Pulmonary artery endothelial cell (primary cell): ENCODE results near the gene CAV3. TPM values are rescaled to one million over a fixed set of nuclear protein-coding genes. Genes with fewer than 3 reads are reported as not detected.
"Not testable (repeated sequence)": the region's sequence is repeated elsewhere in the genome, so short reads cannot be mapped to it uniquely, and the experiment has no call there.

Experiments
- DNase-seq: peaks from one replicate; pipeline ENCODE4 v3.0.0-alpha.2; 2011; ENCODE audit warnings: low read depth, low spot score
- total RNA-seq: library from RNA; depleted of rRNA; stranded (reverse); fragments of >200 nt; gene quantifications from 2 replicates; pipeline ENCODE4 v1.2.3, GENCODE V29; 2014

CAV3 gene
- total RNA-seq = not detected in 2 replicates

DNA sequence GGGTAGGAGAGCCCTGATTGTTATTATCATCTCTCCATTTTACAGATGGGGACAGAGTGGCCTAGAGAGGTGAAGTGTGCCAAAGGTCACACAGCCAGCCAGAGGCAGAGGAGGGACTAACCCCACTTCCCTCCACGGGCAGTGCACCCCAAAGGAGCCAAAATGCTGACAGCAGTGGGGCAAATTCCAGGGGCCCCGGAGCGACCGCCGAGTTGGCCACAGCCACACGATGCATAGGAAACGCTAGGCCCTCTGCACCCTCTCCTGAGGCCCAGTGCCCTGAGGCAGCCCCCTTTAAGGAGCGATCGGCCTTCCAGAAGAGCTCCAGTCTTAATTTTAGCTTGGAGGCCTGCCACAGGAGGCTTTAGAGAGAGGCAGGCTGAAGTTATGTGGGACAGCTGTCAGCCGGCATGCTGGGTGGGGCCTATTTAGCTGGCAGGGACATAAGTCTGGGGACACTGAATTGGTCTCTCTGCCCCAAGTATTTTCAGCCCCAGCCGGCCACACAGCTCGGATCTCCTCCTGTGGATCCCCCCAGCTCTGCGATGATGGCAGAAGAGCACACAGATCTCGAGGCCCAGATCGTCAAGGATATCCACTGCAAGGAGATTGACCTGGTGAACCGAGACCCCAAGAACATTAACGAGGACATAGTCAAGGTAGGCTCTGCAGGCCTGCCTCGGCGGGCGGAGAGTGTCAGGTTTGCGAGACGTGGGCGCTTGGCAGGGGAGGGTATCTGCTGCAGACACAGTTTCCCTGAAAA is at the start of gene CAV3:
CAV3 (plus strand) TSS at position 471 of the 763 bp plus-strand sequence; CDS start at position 546, 75 bp downstream.
- no peak for DNase-seq

DNA sequence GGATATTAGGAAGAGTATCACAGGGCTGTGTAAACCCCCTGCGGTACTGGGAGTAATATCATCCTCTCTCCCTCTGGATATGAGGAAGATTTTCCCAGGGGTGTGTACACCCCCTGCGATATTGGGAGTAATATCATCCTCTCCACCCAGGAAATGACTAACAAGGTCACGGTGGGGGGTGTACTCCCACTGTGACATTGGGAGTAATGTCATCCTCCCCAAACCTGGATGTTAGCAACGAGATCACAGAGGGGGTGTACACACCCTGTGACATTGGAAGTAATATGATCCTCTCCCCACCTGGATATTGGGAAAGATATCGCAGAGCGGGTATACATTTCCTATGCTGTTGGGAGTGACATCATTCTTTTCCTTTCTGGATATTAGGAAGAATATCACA is 48.6 kb upstream of the CAV3 start:
- not testable (repeated sequence) for DNase-seq

- DNase-seq = not testable (repeated sequence)
Observed at GRCh38 chr3:8691295-8691694, 42.3 kb upstream of the CAV3 start.

DNA sequence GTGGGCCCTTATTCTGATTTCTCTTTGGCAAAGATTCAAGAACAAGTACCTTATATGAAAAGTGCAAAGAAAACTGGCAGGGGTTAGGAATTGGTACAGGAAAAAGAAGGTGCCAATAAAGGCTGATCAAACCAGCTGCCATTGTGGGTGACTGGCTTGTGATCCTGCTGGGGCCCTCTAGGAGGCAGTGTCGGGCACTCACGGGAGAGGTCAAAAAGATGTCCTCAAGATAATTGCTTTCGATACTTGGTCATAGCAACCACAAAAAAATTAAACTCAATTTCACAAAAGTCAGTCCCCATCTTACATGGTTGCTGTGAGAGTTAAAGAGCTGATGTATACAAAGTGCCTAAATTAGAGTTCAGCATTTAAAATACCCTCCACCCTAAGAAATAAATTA is 31.0 kb upstream of the CAV3 start:
- no peak for DNase-seq

DNA sequence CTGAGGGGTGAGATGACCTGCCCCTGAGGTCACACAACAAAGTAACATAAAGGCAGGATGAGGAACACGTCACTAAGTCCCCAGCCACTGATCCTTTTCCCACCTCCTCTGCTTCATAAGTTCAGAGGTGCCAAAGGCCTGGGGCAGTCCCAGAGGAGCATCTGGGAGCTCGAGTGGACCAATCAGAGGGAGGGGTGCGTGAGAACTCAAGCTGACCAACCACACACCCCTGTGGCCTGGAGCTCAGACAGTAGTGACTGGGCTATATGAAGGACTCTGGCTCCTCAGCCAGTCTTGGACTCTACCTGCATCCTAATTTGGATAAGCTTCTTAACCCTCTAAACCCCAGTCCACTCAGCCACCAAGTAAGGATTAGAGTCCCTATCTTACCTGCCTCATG is 28.0 kb upstream of the CAV3 start:
- no peak for DNase-seq

- DNase-seq = no peak
Observed at GRCh38 chr3:8709287-8709686, 24.3 kb upstream of the CAV3 start.

GRCh38 chr3:8709801-8710507 is 23.6 kb upstream of the CAV3 start:
- no peak for DNase-seq

DNA sequence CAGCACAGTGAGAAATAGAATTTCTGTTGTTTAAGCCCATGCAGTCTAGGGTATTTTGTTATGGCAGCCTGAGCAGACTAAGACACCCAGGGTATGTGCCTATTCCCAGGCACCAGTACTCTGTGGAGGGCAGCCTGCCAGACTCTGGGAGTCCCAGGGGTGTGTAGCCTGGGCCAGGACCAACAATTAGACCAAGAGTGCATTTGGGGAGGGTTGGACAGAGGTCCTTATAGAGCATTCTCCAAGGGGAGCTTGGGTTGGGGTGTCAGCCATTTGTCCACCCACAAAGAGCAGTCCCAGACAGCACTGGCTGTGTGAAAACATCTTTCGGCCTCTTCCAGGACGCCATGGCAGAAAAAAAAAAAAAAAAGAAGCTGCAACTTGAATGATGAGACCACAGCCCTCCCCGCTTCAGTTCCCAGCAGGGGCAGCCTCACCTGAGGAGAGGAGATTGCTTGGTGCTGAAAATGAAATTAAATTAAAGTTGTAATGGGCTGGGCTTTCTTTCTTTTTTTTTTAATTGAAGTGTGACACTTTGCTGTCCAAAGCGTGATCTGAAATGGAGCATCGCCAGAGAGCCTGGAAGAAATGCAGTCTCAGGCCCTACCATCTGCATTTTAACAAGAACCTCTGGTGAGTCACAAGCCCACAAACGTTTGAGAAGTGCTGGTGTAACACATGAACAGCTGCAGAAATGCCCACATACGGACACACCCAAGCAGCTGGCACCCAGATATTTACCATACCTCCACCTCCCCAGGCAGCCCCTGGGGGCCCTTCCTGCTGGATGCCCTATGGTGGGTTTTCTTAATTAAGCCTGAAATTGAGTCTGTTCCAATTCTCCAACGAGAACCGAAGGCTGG is 21.3 kb upstream of the CAV3 start:
- no peak for DNase-seq

GRCh38 chr3:8712908-8713255 is 20.7 kb upstream of the CAV3 start:
- no peak for DNase-seq

GRCh38 chr3:8713901-8714759 is 19.5 kb upstream of the CAV3 start:
- DNase-seq = no peak

GRCh38 chr3:8715757-8716156 is 17.8 kb upstream of the CAV3 start:
- DNase-seq = not testable (repeated sequence)

GRCh38 chr3:8722808-8723207 is 10.8 kb upstream of the CAV3 start:
- DNase-seq = no peak

GRCh38 chr3:8723612-8724011 is 10.0 kb upstream of the CAV3 start:
- no peak for DNase-seq

DNA sequence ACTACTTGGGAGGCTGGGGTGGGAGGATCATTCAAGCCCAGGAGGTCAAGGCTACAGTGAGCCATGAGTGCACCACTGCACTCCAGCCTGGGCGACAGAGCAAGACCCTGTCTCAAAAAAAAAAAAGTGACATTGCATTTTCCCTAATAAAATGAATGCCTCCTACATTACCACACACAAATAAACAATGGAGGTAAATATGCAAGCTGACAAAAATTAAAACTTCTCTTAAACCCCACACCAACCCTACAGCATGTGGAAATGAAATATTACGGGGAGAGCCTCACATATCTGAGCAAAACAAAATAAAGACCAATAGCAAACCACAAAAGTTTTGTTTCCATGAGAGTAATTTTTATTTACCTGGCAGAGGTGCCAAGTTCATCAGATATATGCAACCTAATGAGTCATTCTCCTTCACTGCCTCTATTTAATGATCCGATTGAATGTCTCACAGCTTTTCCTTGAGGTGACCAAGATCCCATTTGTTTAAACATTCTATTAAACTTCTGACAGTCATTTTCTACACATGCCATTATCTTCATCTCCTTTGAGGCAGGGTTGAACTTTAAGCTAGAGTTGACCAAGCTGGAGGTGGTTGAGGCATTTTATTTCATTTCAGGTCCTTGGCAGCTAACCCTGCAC is 9.4 kb upstream of the CAV3 start:
- no peak for DNase-seq

DNA sequence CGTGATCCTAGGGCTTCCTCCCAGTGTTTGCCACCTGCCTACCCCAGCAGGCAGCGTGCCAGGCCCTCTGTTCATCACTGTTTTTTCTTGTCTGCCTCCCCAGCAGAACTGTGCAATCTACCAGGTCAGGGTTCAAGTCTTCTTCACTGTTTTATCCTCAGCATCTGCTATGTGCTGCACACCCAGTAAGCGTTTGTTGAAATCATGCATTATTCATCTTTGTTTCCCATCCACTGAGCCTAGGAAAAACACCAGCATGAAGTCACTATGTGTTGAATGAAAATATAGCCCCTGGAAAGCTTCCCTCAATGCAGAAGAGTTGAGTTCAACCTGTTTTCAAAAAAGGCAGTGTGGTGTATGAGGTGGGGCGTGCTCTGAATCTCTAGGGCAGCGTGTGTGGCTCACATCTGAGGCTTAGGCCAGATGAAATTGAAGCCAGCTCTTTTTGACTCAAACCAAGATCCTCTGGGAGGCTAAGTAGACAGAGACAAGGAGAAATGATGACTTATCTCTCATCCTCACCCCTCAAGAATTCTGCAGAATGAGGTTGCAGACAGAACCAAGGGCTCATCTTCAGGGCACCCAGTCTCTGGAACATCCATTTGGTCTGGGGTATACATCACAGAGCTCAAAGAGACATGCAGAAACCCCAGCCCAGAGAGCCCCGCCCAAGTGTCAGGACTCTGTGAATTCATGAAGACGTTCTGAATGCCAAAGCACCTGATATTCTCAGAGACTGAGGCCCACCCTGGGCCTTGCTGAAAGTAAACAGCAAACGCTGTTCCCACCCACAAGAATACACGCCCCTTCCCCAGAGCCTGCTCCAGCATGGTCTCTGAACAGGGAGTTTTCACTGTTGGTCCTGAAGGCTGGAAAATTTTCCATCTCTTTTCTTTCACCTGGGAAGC is 5.7 kb upstream of the CAV3 start:
- no peak for DNase-seq

- no peak for DNase-seq
Observed at GRCh38 chr3:8729479-8729878, 4.1 kb upstream of the CAV3 start.

- DNase-seq = no peak
Observed at GRCh38 chr3:8730656-8731055, 2.9 kb upstream of the CAV3 start.

- no peak for DNase-seq
Observed at GRCh38 chr3:8732413-8732812, 1.2 kb upstream of the CAV3 start.

DNA sequence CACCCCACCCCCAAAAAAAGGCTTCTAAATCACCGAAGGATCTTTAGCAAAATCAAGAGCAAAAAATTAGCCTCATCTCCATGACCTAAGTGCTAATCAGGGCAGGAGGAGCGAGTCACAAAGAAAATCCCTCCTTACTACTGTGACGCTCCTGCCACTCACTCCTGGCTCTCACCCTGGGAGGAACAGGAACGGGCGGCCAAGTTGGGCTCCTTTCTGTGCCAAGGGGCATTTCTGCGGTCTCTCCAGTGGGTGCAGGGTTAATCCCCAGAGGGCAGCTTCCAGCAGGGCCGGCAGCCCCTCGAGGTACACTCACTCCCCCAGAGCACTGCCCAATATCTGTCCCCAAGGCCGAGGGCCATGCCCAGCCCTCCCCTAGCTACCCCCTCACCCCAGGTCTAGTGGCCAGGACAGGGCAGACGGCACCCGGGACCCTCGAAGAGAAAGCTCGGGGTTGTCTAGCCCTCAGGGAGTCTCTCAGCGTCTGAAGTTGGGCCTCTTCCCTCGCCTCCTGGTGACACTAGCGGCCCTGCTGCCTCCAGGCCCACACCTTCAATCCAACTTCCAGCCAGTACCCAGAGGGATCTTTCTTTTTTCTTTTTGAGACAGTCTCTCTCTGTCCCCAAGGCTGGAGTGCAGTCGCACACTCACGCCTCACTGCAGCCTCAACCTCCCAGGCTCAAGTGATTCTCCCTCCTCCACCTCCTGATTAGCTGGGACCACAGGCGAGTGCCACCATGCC is 706 bp downstream of the CAV3 start:
- no peak for DNase-seq
